ENCODE data around the gene CSK.

DNA sequence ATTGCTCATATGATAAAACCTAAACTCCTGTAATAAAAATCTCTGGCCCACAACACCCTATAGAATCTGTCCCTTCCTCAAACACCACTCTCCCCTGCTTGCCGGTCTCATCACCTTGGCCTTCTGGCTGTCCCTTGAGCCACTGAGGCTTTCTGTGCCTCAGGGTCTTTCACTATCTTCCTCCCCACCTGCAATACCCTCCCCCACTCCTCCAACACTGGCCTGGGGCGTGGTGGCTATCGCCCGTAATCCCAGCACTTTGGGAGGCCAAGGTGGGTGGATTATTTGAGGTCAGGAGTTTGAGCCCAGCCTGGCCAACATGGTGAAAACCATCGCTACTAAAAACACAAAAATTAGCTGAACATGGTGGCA, 3.3 kb upstream of the CSK start:
- TF ChIP-seq POLR2AphosphoS5 (IDR thresholded peaks at IDR 0.05; ENCODE audit: borderline replicate concordance, low read depth, low read length): no peak
- TF ChIP-seq EZH2 (IDR thresholded peaks at IDR 0.05): no peak
- no peak for TF ChIP-seq FOXP2 (optimal IDR thresholded peaks at IDR 0.05; ENCODE audit: control extremely low read depth, extremely low read length, insufficient read depth)
